ENCODE measurements around the gene TRIM62.

Gene TRIM62

DNA sequence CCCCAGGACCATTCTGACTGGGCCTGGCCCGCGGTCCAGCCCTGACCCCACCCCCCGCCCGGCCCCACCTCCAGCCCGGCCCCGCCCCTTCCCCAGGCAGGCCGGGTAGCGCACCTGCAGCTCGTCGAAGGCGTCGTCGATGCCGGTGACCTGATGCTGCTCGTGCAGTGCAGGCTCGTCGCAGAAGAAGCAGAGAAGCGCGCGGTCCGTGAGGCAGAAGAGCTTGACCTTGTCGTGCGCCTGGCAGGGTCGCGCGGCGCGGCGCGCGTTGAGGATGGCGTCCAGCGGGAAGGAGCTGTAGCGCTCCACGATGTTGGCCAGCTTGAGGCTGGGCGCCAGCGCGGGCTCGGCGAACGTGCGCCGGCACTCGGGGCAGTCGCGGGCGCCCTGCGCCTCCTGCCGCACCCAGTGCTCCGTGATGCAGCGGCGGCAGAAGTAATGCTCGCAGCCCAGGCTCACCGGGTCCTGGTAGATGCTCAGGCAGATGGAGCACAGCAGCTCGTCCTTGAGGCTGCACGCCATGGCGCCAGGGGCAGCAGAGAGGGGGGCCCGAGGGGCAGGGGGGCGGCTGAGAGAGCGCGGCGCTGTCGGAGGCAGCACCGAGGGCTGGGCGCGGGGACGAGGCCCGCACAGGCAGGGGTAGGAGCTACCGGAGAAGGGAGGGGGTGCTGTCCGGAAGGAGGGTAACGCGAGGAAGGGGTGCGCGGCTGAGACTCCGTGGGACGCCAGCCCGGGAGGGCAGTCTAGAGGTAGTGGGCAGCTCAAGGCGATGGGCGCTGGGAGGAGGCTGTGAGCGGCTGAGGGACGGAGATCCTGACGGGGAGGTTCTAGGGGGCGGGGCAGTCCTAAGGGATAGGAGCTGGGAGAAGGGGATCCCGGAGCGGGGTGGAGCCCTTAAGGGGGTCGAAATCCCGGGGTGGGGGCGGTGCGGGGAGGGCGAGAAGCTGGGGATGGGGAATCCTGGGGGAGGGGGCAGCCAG, 642 bp downstream of the TRIM62 start:
- peak overlapping the region; percentile 58 for H3K4me3 ChIP-seq (replicated peaks; ENCODE audit: low read depth, low read length)
- no peak for DNase-seq (ENCODE audit: extremely low read depth, low read depth)
- no peak for TF ChIP-seq CTCF (IDR thresholded peaks at IDR 0.05; ENCODE audit: low read depth, low read length, missing control alignments)

- H3K4me3 ChIP-seq (replicated peaks; ENCODE audit: low read depth, low read length), result peak overlapping the region; percentile 58
- DNase-seq (ENCODE audit: extremely low read depth, low read depth), result no peak
- TF ChIP-seq CTCF (IDR thresholded peaks at IDR 0.05; ENCODE audit: low read depth, low read length, missing control alignments), result no peak
These were observed 1.5 kb downstream of the TRIM62 start for GRCh38 chr1:33180226-33180910.

DNA sequence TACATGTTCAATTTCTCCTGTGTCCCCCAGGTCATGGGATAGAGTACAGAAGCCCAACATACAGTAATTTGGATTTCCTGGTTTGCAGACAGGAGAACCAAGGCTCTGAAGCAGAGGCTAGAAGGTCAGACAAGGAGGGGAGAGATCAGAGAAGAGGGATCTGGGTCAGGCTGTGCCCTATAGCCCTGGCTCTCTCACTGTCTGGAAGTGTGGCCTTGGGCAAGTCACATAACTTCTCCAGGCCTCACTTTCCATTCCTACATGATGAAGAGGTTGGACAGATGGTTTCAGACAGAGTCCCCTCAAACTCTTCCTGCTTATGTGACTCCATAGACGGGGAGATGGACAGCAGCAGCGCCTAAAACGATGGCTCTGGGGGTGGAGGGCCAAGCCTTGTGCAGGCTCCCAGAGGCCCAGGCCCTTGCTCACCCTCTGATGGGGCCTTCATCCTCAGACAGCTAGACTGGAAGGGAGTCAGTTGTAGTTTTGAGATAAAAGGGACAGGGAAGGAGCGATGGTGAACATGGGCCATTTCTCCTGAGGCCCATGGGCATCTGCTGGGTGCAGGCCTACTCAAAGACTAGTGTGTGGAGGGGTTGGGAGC, 2.9 kb downstream of the TRIM62 start:
- H3K4me3 ChIP-seq (replicated peaks; ENCODE audit: low read depth, low read length), result no peak overlapping the region
- no peak for DNase-seq (ENCODE audit: extremely low read depth, low read depth)
- TF ChIP-seq CTCF (IDR thresholded peaks at IDR 0.05; ENCODE audit: low read depth, low read length, missing control alignments), result no peak

DNA sequence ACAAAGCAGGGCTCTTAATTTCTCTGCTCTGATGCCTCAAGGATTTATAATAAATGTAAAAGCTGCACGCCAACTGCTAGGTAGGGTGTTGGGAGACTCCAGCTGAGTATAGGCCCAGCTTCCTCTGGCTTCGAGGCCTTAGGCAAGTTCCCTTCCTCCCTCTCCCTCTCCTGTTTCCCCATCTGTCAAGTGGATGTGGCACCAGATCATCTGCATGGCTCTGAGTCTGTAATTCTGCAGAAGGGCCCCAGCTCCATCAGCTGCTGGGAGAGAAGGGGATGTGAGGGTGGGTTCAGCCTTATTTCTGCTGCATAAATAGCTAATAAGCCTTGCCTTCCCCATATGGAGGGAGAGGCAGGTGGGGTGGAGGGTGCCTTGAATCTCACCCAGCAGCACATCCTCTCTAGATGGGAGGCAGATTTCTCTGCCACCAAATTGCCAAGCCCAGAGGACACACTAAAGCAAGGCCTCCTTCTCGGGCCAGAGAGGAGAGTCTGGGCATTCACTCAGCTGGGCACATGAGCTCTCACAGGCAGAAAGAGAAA, 3.8 kb downstream of the TRIM62 start:
- no peak for TF ChIP-seq CTCF (IDR thresholded peaks at IDR 0.05; ENCODE audit: low read depth, low read length, missing control alignments)
- no peak for DNase-seq (ENCODE audit: extremely low read depth, low read depth)
- no peak overlapping the region for H3K4me3 ChIP-seq (replicated peaks; ENCODE audit: low read depth, low read length)

DNA sequence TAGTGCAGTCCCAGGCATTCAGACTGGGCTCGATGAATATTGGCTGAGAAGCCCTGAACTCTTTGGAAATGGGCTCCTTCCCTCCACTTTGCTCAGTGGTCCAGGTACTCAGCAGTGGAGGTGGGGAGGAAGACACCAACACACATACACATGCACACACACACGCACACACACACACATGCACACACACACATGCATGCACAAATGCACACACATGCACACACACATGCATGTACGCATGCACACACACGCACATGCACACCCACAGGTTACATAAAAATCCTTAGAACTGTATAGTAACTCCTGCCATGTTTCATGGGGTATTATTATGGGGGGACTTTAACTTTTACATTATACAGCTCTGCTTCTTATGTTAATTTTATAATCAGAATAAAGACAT, 5.0 kb downstream of the TRIM62 start:
- no peak for DNase-seq (ENCODE audit: extremely low read depth, low read depth)
- no peak overlapping the region for H3K4me3 ChIP-seq (replicated peaks; ENCODE audit: low read depth, low read length)
- TF ChIP-seq CTCF (IDR thresholded peaks at IDR 0.05; ENCODE audit: low read depth, low read length, missing control alignments), result no peak

- H3K4me3 ChIP-seq (replicated peaks; ENCODE audit: low read depth, low read length), result no peak overlapping the region
- TF ChIP-seq CTCF (IDR thresholded peaks at IDR 0.05; ENCODE audit: low read depth, low read length, missing control alignments), result no peak
- no peak for DNase-seq (ENCODE audit: extremely low read depth, low read depth)
These were observed 5.4 kb downstream of the TRIM62 start for GRCh38 chr1:33176362-33176850.

All from HFF-Myc (cell line).